HFF-Myc (cell line): Measurements from ENCODE around the gene POLK.
A peak's percentile ranks its signal among the peaks of the same experiment; 100 is the strongest.

Source experiments
- DNase-seq: peaks from one replicate; pipeline ENCODE4 v3.0.0-alpha.2; 2011; ENCODE audit warnings: low read depth; ENCODE audit errors: extremely low read depth
- H3K4me3 ChIP-seq: replicated peaks from 2 replicates; pipeline ENCODE4 v1.5.1; 2011; ENCODE audit warnings: low read depth, mild to moderate bottlenecking, control low read depth, low read length
- TF ChIP-seq, protein P1 (sequence below): IDR thresholded peaks from 2 replicates; pipeline ENCODE4 v1.5.1; 2012; ENCODE audit warnings: mild to moderate bottlenecking, low read depth, low read length, control low read depth; ENCODE audit errors: missing control alignments

The POLK gene

DNA sequence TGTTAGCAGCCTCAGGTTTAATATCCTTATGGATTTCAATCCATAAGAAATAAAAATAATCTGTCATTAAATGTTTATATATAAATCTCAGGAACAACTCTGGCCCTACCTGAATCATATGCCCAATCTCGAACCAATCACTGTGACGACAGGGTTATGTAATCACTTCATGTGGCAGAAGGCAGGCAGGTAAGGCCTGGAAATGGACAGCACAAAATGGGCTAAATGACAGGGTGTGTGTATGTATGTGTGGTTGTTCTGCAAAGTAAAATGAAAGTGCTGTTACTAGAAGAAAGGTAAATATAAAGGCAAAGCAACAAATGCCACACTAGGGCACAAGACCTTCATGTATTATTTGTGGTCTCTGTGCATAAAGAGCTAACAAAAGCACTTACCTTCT is 119.2 kb downstream of the POLK start:
- TF ChIP-seq, protein P1, sequence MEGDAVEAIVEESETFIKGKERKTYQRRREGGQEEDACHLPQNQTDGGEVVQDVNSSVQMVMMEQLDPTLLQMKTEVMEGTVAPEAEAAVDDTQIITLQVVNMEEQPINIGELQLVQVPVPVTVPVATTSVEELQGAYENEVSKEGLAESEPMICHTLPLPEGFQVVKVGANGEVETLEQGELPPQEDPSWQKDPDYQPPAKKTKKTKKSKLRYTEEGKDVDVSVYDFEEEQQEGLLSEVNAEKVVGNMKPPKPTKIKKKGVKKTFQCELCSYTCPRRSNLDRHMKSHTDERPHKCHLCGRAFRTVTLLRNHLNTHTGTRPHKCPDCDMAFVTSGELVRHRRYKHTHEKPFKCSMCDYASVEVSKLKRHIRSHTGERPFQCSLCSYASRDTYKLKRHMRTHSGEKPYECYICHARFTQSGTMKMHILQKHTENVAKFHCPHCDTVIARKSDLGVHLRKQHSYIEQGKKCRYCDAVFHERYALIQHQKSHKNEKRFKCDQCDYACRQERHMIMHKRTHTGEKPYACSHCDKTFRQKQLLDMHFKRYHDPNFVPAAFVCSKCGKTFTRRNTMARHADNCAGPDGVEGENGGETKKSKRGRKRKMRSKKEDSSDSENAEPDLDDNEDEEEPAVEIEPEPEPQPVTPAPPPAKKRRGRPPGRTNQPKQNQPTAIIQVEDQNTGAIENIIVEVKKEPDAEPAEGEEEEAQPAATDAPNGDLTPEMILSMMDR = no peak
- no peak overlapping the region for H3K4me3 ChIP-seq
- no peak for DNase-seq

DNA sequence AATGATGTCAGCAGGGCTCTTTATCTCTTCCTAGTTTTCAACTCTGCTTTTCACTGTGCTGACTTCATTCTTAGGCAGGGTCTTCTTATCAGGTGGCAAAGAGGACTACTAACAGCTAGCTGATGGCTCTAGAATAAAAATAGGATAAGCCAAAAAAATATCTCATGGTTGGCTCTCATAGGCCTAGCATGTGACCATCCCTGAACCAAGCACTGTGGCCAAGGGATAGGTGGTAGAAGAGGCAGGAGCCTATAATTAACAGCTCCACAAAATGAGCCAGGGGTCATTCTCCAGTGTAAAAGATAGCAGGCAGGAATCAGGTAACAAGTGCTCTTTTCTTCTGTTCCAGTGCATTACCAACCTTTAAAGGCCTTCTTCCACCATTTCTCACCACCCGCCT is 120.6 kb downstream of the POLK start:
- TF ChIP-seq, protein P1 = no peak
- no peak overlapping the region for H3K4me3 ChIP-seq
- no peak for DNase-seq

DNA sequence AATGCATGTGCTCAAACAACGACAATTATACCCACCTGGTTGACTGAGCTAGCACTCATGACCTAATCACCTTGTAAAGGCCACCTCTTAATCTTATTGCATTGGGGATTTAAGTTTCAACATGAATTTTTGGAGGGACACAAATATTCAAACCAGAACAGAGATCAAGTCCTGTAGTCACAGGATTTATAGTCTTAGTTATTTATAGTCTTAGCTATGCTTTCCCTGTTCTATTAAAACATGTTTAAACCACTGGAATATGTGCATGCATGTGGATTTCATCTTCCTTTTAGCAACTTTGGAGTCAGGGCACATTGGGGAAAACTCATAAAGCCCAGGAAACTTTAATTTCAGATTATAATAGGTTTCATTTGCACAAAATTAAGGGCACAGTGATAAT is 126.3 kb downstream of the POLK start:
- TF ChIP-seq, protein P1 = no peak
- DNase-seq = no peak
- no peak overlapping the region for H3K4me3 ChIP-seq

DNA sequence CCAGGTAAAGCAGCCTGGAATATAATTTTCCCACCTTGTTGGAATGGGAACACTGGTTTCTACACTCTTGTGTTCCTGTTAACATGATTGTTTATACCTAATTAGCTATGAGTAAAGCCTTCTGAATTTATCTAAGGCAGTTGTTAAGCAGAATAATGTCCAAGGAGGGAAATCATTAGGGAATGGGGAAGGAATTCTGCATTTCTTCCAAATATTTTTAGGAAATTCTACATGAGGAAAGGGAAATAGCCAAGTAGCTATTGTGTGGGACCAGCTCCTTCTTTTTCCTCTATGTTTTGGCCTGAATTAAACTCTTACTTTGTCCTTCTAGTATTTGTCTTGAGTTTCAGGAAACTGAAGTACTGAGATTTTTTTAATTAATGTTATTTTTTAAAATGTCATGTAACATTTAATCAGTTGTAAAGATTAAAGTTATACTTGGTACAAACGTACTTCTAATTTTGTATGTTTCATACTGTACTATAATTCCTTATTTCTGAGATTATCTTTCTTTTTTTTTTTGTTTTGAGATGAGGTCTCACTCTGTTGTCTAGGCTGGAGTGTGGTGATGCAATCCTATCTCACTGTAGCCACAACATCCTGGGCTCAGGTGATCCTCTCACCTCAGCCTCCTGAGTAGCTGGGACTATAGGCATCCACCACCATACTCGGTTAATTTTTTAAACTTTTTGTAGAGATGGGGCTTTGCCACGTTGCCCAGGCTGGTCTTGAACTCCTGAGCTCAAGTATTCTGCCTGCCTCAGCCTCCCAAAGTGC is 128.0 kb downstream of the POLK start:
- TF ChIP-seq, protein P1 = no peak
- no peak overlapping the region for H3K4me3 ChIP-seq
- DNase-seq = no peak

DNA sequence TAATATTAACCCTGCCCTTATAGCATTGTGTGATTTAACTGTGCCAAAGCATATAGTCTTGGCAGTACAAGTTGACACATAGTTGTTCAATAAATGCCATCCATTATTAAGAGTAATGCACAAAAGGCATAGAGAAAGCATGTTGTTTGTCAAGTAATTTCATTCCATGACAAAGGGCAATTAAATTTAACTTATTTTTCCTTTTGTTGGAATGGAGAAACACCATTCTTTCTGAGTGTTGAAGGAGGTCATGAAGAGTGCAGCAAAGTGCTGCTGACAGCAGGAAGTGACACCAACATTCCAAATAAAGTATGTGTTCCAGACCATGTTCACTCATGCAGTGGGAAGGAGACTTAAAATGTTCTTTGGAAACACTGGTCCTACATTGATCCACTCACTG is 128.7 kb downstream of the POLK start:
- peak; percentile 50 for DNase-seq
- TF ChIP-seq, protein P1 = no peak

DNA sequence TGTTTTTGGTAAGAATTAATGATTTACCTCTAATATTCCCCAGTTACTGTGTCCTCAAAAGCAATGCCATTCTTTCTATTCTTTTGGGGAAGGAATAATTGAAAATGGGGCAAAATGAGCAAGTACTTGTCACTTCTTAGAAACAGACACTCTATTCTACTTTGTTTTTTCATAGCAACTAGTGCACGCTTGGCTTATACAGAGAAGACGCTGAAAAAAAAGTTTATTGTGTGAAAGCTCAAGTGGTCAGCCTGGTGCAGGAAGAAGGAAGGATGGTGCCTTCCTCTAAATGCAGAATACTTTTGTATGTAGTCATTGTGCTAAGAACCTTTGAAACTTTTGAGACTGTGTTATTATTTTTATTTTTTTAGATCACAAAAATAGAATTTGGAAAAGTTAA is 129.1 kb downstream of the POLK start:
- no peak overlapping the region for H3K4me3 ChIP-seq
- TF ChIP-seq, protein P1 = no peak
- DNase-seq = no peak

More for the DNA sequence above, 128.7 kb downstream of the POLK start:
- H3K4me3 ChIP-seq = no peak overlapping the region

DNA sequence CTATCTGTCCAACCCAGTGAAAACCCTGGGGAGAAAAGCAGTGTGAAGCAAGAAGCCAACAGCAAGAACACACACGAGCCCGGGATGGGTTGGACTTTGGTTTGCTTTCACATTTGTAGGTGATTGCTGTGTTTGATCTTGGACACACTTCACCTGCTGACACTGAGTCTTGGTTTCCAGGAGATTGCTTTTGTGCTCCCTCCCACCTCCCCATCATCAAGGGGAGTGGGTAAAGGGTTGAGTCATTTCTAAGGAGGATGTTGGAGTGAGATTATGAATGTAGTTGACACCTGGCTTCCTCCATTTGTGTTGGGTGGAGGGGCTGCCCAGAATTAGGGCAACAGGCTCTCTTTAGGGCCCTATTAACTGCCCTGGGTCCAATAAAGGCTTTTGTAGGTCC is 137.0 kb downstream of the POLK start:
- no peak for DNase-seq
- TF ChIP-seq, protein P1 = no peak
- no peak overlapping the region for H3K4me3 ChIP-seq
